ENCODE measurements around the gene PIAS2.

GRCh38 chr18:46772357-46772756 is 144.9 kb downstream of the PIAS2 start:
- TF ChIP-seq, protein P1, sequence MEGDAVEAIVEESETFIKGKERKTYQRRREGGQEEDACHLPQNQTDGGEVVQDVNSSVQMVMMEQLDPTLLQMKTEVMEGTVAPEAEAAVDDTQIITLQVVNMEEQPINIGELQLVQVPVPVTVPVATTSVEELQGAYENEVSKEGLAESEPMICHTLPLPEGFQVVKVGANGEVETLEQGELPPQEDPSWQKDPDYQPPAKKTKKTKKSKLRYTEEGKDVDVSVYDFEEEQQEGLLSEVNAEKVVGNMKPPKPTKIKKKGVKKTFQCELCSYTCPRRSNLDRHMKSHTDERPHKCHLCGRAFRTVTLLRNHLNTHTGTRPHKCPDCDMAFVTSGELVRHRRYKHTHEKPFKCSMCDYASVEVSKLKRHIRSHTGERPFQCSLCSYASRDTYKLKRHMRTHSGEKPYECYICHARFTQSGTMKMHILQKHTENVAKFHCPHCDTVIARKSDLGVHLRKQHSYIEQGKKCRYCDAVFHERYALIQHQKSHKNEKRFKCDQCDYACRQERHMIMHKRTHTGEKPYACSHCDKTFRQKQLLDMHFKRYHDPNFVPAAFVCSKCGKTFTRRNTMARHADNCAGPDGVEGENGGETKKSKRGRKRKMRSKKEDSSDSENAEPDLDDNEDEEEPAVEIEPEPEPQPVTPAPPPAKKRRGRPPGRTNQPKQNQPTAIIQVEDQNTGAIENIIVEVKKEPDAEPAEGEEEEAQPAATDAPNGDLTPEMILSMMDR (IDR thresholded peaks at IDR 0.05) = no peak
- TF ChIP-seq POLR2A (IDR thresholded peaks at IDR 0.05) = no peak
